RPMI7951 (cell line): ENCODE measurements around the gene SLC26A9. TPM values are rescaled to one million over a fixed set of nuclear protein-coding genes. Genes with fewer than 3 reads are reported as not detected.
A peak's percentile ranks its signal among the peaks of the same experiment; 100 is the strongest.
"Not testable (repeated sequence)": the region's sequence is repeated elsewhere in the genome, so short reads cannot be mapped to it uniquely, and the experiment has no call there.

ENCODE experiments used
- DNase-seq: peaks from one replicate; pipeline ENCODE4 v3.0.0-alpha.2; 2012; ENCODE audit warnings: low read depth
- total RNA-seq: library from RNA; depleted of rRNA; stranded (reverse); fragments of >200 nt; shearing (Covaris generic); gene quantifications from 2 replicates; pipeline ENCODE4 v1.2.3, GENCODE V29; 2014

The SLC26A9 gene
- total RNA-seq, 1 experiment from 2014 or later = under 0.01 TPM

DNA sequence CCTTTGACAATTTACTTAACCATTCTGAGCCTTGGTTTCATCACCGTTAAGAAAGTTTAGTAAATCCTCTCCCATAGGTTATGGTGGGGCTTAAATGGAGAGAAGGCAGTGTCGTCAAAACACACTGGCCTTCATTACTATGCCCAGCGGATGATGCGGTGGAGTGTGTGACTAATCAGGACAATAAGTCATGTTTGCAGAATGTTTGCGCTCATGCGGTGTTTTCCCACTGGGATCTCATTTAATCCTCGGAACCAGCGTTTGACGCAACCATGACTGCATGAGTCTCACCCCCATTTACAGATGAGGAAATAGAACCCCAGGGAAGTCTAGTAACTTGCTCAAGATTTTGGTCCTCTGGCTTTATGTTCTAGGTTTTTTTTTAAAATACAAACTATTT lies 17.5 kb downstream of the SLC26A9 start:
- peak; percentile 88 for DNase-seq

- no peak for DNase-seq
Measured at GRCh38 chr1:205924460-205924790, 18.8 kb downstream of the SLC26A9 start.

GRCh38 chr1:205923651-205924459 lies 19.4 kb downstream of the SLC26A9 start:
- no peak for DNase-seq

DNA sequence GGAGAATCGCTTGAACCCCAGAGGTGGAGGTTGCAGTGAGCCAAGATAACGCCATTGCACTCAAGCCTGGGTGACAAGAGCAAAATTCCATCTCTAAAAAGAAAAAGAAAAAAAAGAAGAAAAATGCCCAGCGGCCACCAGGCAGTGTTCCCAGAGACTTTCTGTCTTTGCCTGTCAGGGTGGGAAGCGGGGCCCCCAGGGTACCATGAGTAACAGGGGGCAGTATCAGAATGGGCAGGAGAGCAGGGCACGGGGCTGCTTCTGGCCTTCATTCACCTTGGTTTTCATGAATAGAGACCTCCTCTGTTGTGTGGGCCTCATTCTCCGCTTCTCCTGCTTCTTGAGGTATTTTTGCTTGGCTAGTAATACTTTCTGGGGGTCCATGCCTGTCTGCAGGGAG lies 20.4 kb downstream of the SLC26A9 start:
- no peak for DNase-seq

GRCh38 chr1:205922314-205922713 lies 20.9 kb downstream of the SLC26A9 start:
- no peak for DNase-seq

GRCh38 chr1:205921570-205921909 lies 21.7 kb downstream of the SLC26A9 start:
- no peak for DNase-seq

GRCh38 chr1:205920861-205921569 lies 22.2 kb downstream of the SLC26A9 start:
- no peak for DNase-seq

- DNase-seq = peak; percentile 55
Measured at GRCh38 chr1:205920159-205920558, 23.1 kb downstream of the SLC26A9 start.

- peak; percentile 70 for DNase-seq
Measured at GRCh38 chr1:205918955-205919746, 24.1 kb downstream of the SLC26A9 start.

DNA sequence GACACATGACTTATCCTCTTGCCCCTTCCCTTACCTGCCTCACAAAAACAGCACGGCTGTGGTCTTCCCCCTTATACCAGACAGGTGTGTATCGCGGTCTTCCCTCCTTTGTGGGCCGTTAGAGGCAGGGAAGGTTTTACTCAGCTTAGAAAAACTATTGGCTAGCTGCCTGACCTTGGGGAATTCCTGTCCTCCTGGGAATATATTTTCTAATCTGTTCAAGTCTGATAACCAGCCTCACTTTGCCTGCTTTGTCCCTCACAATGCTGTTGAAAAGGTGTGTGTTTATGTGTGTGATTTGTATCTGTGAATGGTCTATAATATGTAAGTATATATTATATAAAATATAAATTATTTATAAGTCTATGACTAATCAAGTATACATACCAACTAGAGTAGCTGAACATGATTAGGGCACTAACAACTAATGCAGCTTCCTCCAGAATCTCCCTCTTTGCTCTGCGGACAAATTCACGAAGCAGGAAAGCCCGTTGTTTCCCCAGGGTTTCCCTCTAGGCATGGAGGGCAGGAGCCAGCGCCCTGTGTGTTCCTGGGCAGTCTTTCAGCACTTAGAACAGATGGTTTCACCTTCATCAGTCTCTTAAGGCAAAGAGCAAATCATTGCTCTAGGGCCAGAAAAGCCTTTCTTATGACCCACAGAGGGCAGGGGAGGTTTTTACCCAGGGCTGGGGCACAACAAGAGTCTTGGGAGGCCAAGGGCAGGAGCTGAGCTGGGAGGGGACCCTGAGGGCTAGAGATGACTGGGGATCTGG lies 25.6 kb downstream of the SLC26A9 start:
- no peak for DNase-seq

DNA sequence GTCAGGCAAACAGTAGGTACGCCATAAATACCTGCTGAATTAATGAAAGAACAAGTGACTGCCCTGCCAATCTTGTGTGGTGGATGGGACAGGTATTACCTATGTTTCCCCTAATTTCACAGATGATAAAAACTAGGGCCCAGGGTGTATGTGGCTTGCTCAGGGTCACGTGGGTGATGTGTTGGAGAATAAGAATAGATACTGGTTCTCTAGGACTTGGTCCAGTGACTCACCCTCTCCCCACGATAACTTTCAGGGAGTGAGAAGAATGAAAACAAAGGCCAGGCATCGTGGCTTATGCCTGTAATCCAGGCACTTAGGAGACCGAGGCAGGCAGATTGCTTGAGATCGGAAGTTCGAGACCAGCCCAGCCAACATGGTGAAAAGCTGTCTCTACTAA lies 26.7 kb downstream of the SLC26A9 start:
- DNase-seq = peak; percentile 57

DNA sequence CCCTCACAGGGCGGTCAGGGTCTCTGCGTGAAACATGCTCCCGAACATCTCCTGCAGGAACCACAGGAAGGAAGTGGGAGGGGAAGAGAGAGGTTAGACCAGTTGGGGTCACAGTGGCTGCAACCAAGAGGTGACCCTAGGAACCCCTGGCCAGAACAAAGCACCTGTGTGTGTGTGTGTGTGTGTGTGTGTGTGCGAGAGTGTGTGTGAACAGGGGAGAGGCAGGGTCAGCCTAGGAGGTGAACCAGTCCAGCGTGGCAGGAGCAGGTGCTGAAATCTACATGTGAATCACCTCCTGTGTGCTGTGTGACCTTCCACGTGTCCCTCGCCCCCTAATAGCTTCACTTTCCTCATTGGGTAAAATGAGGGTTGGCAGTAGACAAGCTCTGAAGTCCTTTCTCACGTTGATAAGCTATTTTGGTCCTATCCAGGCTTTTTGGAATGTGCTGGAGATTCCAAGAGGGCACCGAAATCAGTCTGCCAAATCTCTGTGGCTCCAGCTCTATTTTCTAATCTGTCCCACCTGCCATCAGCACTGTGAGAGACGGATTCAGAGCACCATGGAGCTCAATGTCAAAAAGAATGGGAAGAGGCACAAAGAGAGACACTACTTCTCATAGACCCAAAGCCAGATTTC lies 27.8 kb downstream of the SLC26A9 start:
- no peak for DNase-seq

DNA sequence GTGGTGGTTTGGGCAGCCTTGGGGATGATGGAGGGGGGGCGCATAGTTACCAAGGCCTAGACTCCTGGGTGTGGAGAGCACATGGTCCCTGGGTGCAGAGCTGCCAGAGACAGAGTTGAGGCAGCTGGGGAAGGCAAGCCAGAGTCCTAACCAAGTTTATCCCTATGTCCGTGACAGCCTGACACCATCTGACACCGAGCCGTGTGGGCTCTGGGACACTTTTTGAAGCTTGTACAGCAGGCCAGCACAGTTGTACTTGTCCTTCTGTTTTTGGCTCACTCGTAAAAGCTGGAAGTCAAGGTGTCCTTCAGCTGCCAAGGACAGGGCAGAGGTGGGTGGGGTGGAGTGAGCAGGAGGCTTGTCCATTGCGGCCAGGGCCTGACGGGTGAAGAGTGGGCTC lies 28.5 kb downstream of the SLC26A9 start:
- no peak for DNase-seq

DNA sequence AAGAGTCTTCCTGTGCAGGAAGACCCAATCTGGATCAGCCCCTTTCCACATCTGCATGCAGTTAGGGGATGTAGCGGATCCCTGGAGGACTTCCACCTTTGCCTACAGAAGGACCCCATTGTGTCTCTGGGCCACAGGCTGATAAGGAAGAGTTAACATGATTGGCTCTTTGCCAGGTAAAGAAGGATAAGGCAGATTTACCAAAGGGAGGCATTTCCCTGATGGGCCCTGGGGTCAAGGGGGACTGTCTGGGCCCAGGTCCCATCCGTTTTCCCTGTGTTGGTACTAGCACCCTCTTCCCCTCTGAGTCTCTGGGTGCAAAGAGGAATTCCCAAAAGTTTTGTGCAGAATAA lies 29.1 kb downstream of the SLC26A9 start:
- DNase-seq = no peak

DNA sequence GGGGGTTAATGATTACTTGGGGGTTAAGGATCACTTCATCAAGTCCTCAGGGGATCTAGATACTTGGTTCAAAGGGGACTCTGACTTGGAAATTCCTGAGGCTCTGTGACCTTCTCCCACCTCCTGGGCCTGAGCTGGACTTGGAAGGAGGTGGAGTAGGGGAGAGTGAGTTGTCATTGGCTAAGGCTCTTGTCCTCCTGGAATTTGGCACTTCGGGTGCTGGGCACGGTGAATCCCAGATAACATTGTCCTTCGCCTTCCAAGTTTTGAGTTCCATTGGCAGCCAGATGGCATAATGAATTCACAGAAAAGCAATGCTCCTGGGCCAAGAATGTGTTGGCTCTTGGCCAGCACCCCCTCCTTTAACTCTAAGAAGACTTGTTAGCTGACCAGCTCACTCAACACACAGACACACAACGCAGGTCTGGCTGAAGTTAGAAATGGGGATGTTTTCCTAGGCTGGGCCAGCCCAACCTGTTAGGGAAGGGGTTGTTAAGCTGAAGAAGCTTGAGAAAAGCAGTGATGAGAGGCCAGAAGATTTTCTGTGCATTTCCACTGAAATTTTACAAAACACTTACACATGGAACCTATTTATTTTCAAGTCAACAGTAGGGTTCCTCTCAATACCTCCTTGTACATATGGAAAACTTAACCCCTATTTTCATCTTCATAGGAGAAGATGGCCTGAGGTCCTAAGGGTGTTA lies 29.7 kb downstream of the SLC26A9 start:
- DNase-seq = peak; percentile 39

DNA sequence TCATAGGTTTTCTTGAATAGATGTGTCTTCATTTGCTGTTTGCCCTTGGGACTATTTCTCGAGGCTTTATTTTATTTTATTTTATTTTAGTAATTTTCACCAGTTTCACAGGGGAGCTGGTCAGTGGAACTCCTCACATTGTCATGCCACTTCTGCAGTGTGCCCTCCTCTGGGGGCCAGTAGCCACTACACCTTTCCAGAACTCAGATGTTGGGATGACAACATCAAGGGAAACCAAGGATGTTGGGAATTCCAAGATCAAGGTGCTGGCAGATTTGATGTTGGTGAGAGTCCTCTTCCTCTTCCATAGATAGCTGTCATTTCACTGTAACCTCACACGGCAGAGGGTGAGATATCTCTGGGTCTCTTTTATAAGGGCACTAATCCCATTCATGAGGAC lies 35.5 kb downstream of the SLC26A9 start:
- peak; percentile 34 for DNase-seq

- not testable (repeated sequence) for DNase-seq
Measured at GRCh38 chr1:205905095-205905494, 38.2 kb downstream of the SLC26A9 start.

- DNase-seq = no peak
Measured at GRCh38 chr1:205896351-205896750, 46.9 kb downstream of the SLC26A9 start.

GRCh38 chr1:205894119-205894518 lies 49.1 kb downstream of the SLC26A9 start:
- not testable (repeated sequence) for DNase-seq

- not testable (repeated sequence) for DNase-seq
Measured at GRCh38 chr1:205892175-205892574, 51.1 kb downstream of the SLC26A9 start.

DNA sequence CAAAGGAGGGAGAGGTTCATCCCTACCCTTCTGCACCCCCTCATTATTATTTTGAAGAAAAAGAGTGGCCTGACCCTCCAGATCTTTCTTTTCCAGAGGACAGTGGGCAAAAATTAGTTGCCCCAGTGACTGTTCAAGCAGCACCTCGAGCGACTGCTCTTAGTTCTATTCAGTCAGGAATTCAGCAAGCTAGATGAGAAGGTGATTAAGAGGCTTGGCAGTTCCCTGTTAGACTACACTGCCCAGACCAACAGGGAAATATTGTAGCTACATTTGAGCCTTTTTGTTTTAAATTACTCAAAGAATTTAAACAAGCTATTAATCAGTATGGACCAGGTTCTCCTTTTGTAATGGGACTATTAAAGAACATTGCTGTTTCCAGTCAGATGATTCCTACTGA lies 51.8 kb downstream of the SLC26A9 start:
- not testable (repeated sequence) for DNase-seq
